Panc1 (cell line): ENCODE data around the gene NAXE. TPM values are rescaled to one million over a fixed set of nuclear protein-coding genes. Genes with fewer than 3 reads are reported as not detected.

Source experiments
- ATAC-seq: fragments of 200-7000 bp; cut with Tn5 transposase; 2 replicates; pipeline ENCODE4 v1.9.1; 2020; ENCODE audit warnings: mild to moderate bottlenecking, moderate library complexity
- BruUV-seq: library from RNA; stranded (reverse); fragments of 400-500 nt; replicated peaks from 2 replicates; lab custom pipeline; 2021; lab: Mats Ljungman, UMichigan
- CTCF ChIA-PET: fragments of 300-600 bp; sonication (Branson Sonifier 250); formaldehyde crosslinking; loops from one replicate; lab custom pipeline; 2022; ENCODE audit warnings: antibody characterized with exemption; lab: Charles Lee
- POLR2A ChIA-PET: fragments of 300-600 bp; sonication (Branson Sonifier 250); formaldehyde crosslinking; loops from one replicate; lab custom pipeline; 2022; ENCODE audit warnings: antibody characterized with exemption; lab: Charles Lee
- DNase-seq: peaks from one replicate; pipeline ENCODE4 v3.0.0-alpha.2; 2010; ENCODE audit warnings: low read depth, low spot score
- H3K27ac ChIP-seq: 2 replicates; pipeline ENCODE4 v1.5.1; 2011; ENCODE audit warnings: mild to moderate bottlenecking, low read length, inconsistent platforms
- H3K27me3 ChIP-seq: fragments of 200-500 bp; sonication (Bioruptor generic); 2 replicates; pipeline ENCODE4 v1.6.0; 2014; ENCODE audit warnings: low read length, inconsistent platforms; ENCODE audit not compliant: control insufficient read depth, insufficient read depth
- H3K36me3 ChIP-seq: fragments of 200-500 bp; sonication (Bioruptor generic); 2 replicates; pipeline ENCODE4 v1.5.1; 2014; ENCODE audit warnings: inconsistent platforms, mild to moderate bottlenecking, low read length, moderate library complexity; ENCODE audit not compliant: control insufficient read depth, insufficient read depth
- H3K4me1 ChIP-seq: 2 replicates; pipeline ENCODE4 v1.5.1; 2011; ENCODE audit warnings: inconsistent platforms, mild to moderate bottlenecking, low read length, moderate library complexity; ENCODE audit not compliant: control insufficient read depth, insufficient read depth
- H3K4me3 ChIP-seq, 2 experiments: 2 replicates each; pipeline ENCODE4 v1.5.1; 2011 to 2012; ENCODE audit warnings: low read depth in 2 of 2, low read length in 2 of 2, mild to moderate bottlenecking in 2 of 2, inconsistent platforms in 1 of 2, moderate library complexity in 1 of 2
- H3K9me3 ChIP-seq: fragments of 200-500 bp; sonication (Bioruptor generic); 2 replicates; pipeline ENCODE4 v1.5.1; 2014; ENCODE audit warnings: low read depth, mild to moderate bottlenecking, inconsistent platforms, low read length, moderate library complexity; ENCODE audit not compliant: control insufficient read depth, insufficient read depth
- POLR2AphosphoS5 ChIP-seq: IDR thresholded peaks from 2 replicates; pipeline ENCODE4 v1.6.1; 2012; ENCODE audit warnings: mild to moderate bottlenecking, low read depth, low read length, moderate library complexity
- SIN3A ChIP-seq: IDR thresholded peaks from 2 replicates; pipeline ENCODE4 v1.6.1; 2012; ENCODE audit warnings: low read depth, mild to moderate bottlenecking, low read length, moderate library complexity, borderline replicate concordance; ENCODE audit not compliant: insufficient read depth
- TCF7L2 ChIP-seq: IDR thresholded peaks from 2 replicates; pipeline ENCODE4 v1.6.1; 2011; ENCODE audit warnings: mild to moderate bottlenecking, low read depth, low read length, inconsistent platforms
- in situ Hi-C: cut with HindIII; loops from 2 replicates; pipeline ENCODE4 v1.10.0; 2016; ENCODE audit warnings: low sequenced_read_pairs, low pct_unique_long_range_greater_than_20kb
- intact Hi-C: fragments of 100-400 bp; cut with micrococcal nuclease; formaldehyde crosslinking; loops from one replicate; pipeline ENCODE4 v1.10.0; 2022; ENCODE audit not compliant: unreplicated experiment
- total RNA-seq: library from RNA; stranded (reverse); gene quantifications from one replicate; pipeline ENCODE4 v1.2.1, GENCODE V29; 2021; ENCODE audit not compliant: unreplicated experiment
- TF ChIP-seq, protein P1 (sequence below): fragments of 450-650 bp; IDR thresholded peaks from 2 replicates; pipeline ENCODE4 v1.5.1; 2017; ENCODE audit warnings: mild to moderate bottlenecking
- TF ChIP-seq, protein P2 (sequence below), 2 experiments: IDR thresholded peaks; 2 replicates each; pipeline ENCODE4 v1.6.1; 2011 to 2012; ENCODE audit warnings: low read depth in 2 of 2, control low read depth in 1 of 2, low read length in 1 of 2, mild to moderate bottlenecking in 1 of 2, moderate library complexity in 1 of 2; ENCODE audit not compliant: insufficient read depth in 1 of 2

Gene NAXE
- total RNA-seq, 1 experiment from 2014 or later: 211 TPM

DNA sequence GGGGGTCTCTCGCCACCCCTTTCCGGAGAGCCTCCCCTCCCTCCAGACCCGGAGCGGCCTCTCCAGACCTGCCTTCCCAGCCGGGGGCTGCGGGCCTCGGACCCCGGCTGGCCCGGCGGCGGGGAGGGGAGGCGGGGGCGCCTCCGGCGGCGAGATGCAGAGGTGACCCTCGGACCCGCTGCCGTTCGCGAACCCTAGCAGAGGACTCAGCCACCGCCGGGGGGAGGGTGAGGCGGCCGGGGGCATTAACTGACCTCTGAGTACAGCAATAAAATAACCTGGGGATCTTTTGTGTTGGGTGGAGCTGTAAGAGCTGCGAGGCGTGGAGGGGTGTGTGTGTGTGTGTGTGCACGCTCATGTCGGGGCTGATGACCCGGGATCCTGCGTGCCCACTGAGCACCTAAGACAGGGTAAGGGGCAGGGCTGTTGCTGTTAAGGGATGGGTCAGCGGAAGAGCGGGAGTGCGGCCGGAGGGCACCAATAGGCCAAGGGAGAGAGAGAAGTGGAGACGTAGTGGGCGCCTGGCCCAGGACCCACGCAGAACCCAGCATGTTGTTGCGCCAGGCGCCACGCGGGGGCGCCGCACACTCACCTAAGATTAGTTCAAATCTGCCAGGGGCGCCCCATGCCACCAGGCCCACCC, 34.0 kb downstream of the NAXE start:
- Histone ChIP-seq H3K27me3 (peaks cover 2% of the 10 kb centered on the region; the same call in 1 of the 2 replicates), H3K36me3 (no peaks in the 10 kb centered on the region), H3K4me3 (peak overlapping the region; percentile 47 to 54), H3K9me3 (no peaks in the 10 kb centered on the region), H3K4me1 (peaks cover 4% of the 10 kb centered on the region), H3K27ac (no peak overlapping the region)
- CTCF ChIA-PET: interaction anchor here (0.6 to 3.0 kb wide), 4 partner anchors 13 to 207 kb away, joined by 3 to 41 read pairs (median 4); no protein-coding TSS in a partner anchor
- in situ Hi-C loops (no loop called here), intact Hi-C loops (loop anchor here (1.0 kb wide), 1 partner anchor 33 kb away; no protein-coding TSS in a partner anchor)
- DNase-seq: no peak
- POLR2A ChIA-PET: no interaction called here
- ATAC-seq: peak; percentile 43
- no TSS peak for BruUV-seq
- TF ChIP-seq, protein P1, sequence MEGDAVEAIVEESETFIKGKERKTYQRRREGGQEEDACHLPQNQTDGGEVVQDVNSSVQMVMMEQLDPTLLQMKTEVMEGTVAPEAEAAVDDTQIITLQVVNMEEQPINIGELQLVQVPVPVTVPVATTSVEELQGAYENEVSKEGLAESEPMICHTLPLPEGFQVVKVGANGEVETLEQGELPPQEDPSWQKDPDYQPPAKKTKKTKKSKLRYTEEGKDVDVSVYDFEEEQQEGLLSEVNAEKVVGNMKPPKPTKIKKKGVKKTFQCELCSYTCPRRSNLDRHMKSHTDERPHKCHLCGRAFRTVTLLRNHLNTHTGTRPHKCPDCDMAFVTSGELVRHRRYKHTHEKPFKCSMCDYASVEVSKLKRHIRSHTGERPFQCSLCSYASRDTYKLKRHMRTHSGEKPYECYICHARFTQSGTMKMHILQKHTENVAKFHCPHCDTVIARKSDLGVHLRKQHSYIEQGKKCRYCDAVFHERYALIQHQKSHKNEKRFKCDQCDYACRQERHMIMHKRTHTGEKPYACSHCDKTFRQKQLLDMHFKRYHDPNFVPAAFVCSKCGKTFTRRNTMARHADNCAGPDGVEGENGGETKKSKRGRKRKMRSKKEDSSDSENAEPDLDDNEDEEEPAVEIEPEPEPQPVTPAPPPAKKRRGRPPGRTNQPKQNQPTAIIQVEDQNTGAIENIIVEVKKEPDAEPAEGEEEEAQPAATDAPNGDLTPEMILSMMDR: peak; percentile 96
- TF ChIP-seq, protein P2, sequence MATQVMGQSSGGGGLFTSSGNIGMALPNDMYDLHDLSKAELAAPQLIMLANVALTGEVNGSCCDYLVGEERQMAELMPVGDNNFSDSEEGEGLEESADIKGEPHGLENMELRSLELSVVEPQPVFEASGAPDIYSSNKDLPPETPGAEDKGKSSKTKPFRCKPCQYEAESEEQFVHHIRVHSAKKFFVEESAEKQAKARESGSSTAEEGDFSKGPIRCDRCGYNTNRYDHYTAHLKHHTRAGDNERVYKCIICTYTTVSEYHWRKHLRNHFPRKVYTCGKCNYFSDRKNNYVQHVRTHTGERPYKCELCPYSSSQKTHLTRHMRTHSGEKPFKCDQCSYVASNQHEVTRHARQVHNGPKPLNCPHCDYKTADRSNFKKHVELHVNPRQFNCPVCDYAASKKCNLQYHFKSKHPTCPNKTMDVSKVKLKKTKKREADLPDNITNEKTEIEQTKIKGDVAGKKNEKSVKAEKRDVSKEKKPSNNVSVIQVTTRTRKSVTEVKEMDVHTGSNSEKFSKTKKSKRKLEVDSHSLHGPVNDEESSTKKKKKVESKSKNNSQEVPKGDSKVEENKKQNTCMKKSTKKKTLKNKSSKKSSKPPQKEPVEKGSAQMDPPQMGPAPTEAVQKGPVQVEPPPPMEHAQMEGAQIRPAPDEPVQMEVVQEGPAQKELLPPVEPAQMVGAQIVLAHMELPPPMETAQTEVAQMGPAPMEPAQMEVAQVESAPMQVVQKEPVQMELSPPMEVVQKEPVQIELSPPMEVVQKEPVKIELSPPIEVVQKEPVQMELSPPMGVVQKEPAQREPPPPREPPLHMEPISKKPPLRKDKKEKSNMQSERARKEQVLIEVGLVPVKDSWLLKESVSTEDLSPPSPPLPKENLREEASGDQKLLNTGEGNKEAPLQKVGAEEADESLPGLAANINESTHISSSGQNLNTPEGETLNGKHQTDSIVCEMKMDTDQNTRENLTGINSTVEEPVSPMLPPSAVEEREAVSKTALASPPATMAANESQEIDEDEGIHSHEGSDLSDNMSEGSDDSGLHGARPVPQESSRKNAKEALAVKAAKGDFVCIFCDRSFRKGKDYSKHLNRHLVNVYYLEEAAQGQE (IDR thresholded peaks at IDR 0.05; ENCODE audit: insufficient read depth in 1 of 2, low read depth in 2 of 2, low read length in 1 of 2): no peak

DNA sequence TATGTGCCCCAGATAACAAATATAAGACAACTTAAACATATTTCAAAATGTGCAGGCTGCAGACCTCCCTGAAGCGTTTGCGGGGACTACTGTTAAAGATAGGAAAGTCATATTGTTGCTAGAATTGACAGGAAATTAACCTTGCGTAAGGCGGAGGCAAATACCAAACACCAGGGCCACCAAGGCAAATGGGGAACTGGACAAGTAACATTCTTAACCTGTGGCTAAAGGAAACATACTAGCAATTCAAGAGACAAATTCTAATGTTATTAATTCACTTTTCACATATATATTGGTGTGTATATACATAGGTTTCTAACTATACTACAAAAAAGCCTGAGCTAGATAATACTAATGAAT, 34.5 kb downstream of the NAXE start:
- Histone ChIP-seq H3K36me3 (no peaks in the 10 kb centered on the region), H3K9me3 (no peaks in the 10 kb centered on the region), H3K27ac (no peak overlapping the region), H3K4me1 (peaks cover 4% of the 10 kb centered on the region), H3K27me3 (peaks cover 2% of the 10 kb centered on the region; the same call in 1 of the 2 replicates), H3K4me3 (no peak overlapping the region)
- intact Hi-C loops (loop anchor here (1.0 kb wide), 1 partner anchor 32 kb away; no protein-coding TSS in a partner anchor), in situ Hi-C loops (no loop called here)
- ATAC-seq: no peak
- ChIA-PET POLR2A (no interaction called here), CTCF (interaction anchor here (0.7 to 3.0 kb wide), 5 partner anchors 13 to 200 kb away, joined by 3 to 41 read pairs (median 5); no protein-coding TSS in a partner anchor)
- TF ChIP-seq POLR2AphosphoS5 (no peak), TCF7L2 (no peak), SIN3A (no peak)
- TF ChIP-seq, protein P1: no peak; the same call in none of the 2 replicates
- TF ChIP-seq, protein P2 (IDR thresholded peaks at IDR 0.05; ENCODE audit: insufficient read depth in 1 of 2, low read depth in 2 of 2, low read length in 1 of 2): no peak
- BruUV-seq: no TSS peak
- DNase-seq: no peak
